ENCODE measurements around the gene CDK9. TPM values are rescaled to one million over a fixed set of nuclear protein-coding genes. Genes with fewer than 3 reads are reported as not detected.
"Not testable (repeated sequence)": the region's sequence is repeated elsewhere in the genome, so short reads cannot be mapped to it uniquely, and the experiment has no call there.

The CDK9 gene
- total RNA-seq, 2 experiments from 2014 or later = 86.2 to 91.6 TPM

DNA sequence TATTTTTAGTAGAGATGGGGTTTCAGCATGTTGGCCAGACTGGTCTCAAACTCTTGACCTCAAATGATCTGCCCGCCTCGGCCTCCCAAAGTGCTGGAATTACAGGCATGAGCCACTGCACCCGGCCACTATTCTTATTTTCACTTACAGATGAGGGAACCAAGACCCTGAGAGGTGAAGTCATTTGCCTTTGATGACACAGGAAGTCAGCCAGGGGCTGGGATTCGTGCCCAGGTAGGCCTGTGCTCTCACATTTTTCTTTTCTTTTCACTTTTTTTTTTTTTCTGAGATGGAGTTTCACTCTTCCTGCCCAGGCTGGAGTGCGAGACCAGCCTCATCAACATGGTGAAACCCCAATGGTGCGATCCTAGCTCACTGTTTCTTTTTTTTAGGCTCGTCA is 46.4 kb downstream of the CDK9 start:
- POLR2A ChIA-PET = no interaction called here
- CTCF ChIA-PET = interaction anchor here (1.1 to 1.8 kb wide), 2 partner anchors 23 to 38 kb away, joined by 4 to 5 read pairs; no protein-coding TSS in a partner anchor
- H3K4me3 Mint-ChIP-seq = no peak overlapping the region
- H3K9me3 Mint-ChIP-seq = no peaks in the 10 kb centered on the region
- H3K27ac Mint-ChIP-seq = peak overlapping the region; percentile 75
- peak; percentile 62 for ATAC-seq
- H3K4me1 Mint-ChIP-seq (ENCODE audit: low read depth) = peaks cover 13% of the 10 kb centered on the region
- H3K27me3 Mint-ChIP-seq = no peaks in the 10 kb centered on the region
- no peak for TF ChIP-seq CTCF (IDR thresholded peaks at IDR 0.05)
- intact Hi-C loops (cut with micrococcal nuclease) = no loop called here
- H3K36me3 Mint-ChIP-seq (ENCODE audit: low read depth) = peaks cover 2% of the 10 kb centered on the region
- DNase-seq = peak; percentile 24

- Mint-ChIP-seq H3K27me3 (no peaks in the 10 kb centered on the region), H3K4me1 (ENCODE audit: low read depth) (peaks cover 13% of the 10 kb centered on the region), H3K9me3 (no peaks in the 10 kb centered on the region), H3K27ac (peak overlapping the region; percentile 63), H3K4me3 (no peak overlapping the region), H3K36me3 (ENCODE audit: low read depth) (peaks cover 2% of the 10 kb centered on the region)
- no peak for DNase-seq
- no peak for TF ChIP-seq CTCF (IDR thresholded peaks at IDR 0.05)
- ChIA-PET POLR2A (no interaction called here), CTCF (interaction anchor here (1.8 kb wide), 1 partner anchor 22 kb away, joined by 4 read pairs; no protein-coding TSS in a partner anchor)
- intact Hi-C loops (cut with micrococcal nuclease) = no loop called here
- no peak for ATAC-seq
Measured at GRCh38 chr9:127833555-127833954, 47.7 kb downstream of the CDK9 start.

DNA sequence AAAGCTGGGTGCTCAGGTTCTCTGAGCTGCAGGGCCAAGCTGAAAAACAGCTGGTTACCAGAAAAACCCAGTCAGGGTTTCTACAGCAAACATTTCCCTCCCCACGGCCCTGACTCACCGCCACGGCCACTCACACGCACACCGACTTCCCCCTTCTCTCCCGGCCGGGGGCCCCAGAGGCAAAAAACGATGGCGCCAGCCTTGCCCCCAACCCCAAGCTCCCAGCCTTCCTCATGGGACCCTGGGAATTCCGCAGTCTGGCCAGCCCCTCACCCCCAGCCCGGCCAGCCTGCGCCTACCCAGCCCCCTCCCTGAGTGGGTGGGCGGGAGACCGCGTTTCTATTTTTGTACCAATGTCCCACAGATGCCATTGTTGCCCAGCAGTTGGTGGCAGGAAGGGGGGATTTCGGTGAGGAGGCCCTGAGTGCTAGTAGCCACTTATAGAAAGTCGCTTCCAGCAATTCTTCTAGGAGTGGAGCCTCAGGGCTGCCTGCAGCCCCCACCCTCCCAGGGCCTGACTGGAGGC is 50.2 kb downstream of the CDK9 start:
- CTCF ChIA-PET = interaction anchor here (1.0 kb wide), 1 partner anchor 33 kb away, joined by 5 read pairs; no protein-coding TSS in a partner anchor
- no peak for TF ChIP-seq CTCF (IDR thresholded peaks at IDR 0.05)
- POLR2A ChIA-PET = no interaction called here
- Mint-ChIP-seq H3K4me1 (ENCODE audit: low read depth) (peaks cover 13% of the 10 kb centered on the region), H3K27ac (no peak overlapping the region), H3K27me3 (no peaks in the 10 kb centered on the region), H3K4me3 (no peak overlapping the region), H3K36me3 (ENCODE audit: low read depth) (peaks cover 2% of the 10 kb centered on the region), H3K9me3 (no peaks in the 10 kb centered on the region)
- intact Hi-C loops (cut with micrococcal nuclease) = no loop called here
- peak; percentile 55 for ATAC-seq
- DNase-seq = peak; percentile 53

DNA sequence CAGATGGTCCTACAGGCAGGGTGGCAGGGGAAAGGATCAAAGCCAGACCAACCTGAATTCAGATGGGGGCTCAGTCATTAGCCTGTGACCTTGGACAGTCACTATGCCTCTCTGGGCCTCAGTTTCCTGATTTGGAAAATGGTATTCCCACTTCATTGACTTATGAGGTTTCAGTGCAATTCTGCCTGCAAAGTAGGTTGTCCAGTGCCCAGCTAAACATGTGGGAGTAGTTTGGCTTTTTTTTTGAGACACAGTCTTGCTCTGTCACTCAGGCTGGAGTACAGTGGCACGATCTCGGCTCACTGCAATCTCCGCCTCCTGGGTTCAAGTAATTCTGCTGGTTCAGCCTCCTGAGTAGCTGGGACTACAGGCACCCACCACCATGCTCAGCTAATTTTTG is 50.7 kb downstream of the CDK9 start:
- H3K27me3 Mint-ChIP-seq; ATAC-seq; intact Hi-C loops (cut with micrococcal nuclease); DNase-seq; H3K36me3 Mint-ChIP-seq (ENCODE audit: low read depth); H3K9me3 Mint-ChIP-seq; H3K4me3 Mint-ChIP-seq; POLR2A ChIA-PET; H3K27ac Mint-ChIP-seq: not testable (repeated sequence)
- peaks cover 13% of the 10 kb centered on the region for H3K4me1 Mint-ChIP-seq (ENCODE audit: low read depth)
- CTCF ChIA-PET = interaction anchor here (1.1 kb wide), 1 partner anchor 34 kb away, joined by 3 read pairs; no protein-coding TSS in a partner anchor

GRCh38 chr9:127837346-127837745 is 51.5 kb downstream of the CDK9 start:
- H3K27ac Mint-ChIP-seq = no peak overlapping the region
- DNase-seq (no peak), ATAC-seq (no peak)
- no peaks in the 10 kb centered on the region for H3K9me3 Mint-ChIP-seq
- ChIA-PET POLR2A (no interaction called here), CTCF (interaction anchor here (1.1 kb wide), 1 partner anchor 33 kb away, joined by 3 read pairs; no protein-coding TSS in a partner anchor)
- H3K4me3 Mint-ChIP-seq = no peak overlapping the region
- H3K36me3 Mint-ChIP-seq (ENCODE audit: low read depth) = peaks cover 2% of the 10 kb centered on the region
- intact Hi-C loops (cut with micrococcal nuclease) = no loop called here
- H3K4me1 Mint-ChIP-seq (ENCODE audit: low read depth) = peaks cover 10% of the 10 kb centered on the region
- no peak for TF ChIP-seq CTCF (IDR thresholded peaks at IDR 0.05)
- no peaks in the 10 kb centered on the region for H3K27me3 Mint-ChIP-seq
